GM18868 (cell line): Measurements from ENCODE around the gene DACT2.
"Not testable (repeated sequence)": the region's sequence is repeated elsewhere in the genome, so short reads cannot be mapped to it uniquely, and the experiment has no call there.

ENCODE experiments used
- ATAC-seq: cut with Tn5 transposase; IDR thresholded peaks from one replicate; pipeline ENCODE4 v1.9.1; 2021; ENCODE audit warnings: mild to moderate bottlenecking, moderate library complexity; ENCODE audit not compliant: unreplicated experiment

Gene DACT2

GRCh38 chr6:168304752-168305015 lies 14.9 kb downstream of the DACT2 start:
- ATAC-seq: no peak

- no peak for ATAC-seq
Observed at GRCh38 chr6:168303982-168304751, 15.4 kb downstream of the DACT2 start.

- no peak for ATAC-seq
Observed at GRCh38 chr6:168302534-168302933, 17.0 kb downstream of the DACT2 start.

- ATAC-seq: no peak
Observed at GRCh38 chr6:168301648-168302398, 17.8 kb downstream of the DACT2 start.

- no peak for ATAC-seq
Observed at GRCh38 chr6:168300975-168301647, 18.5 kb downstream of the DACT2 start.

- no peak for ATAC-seq
Observed at GRCh38 chr6:168299541-168300511, 19.8 kb downstream of the DACT2 start.

- no peak for ATAC-seq
Observed at GRCh38 chr6:168297643-168298042, 21.9 kb downstream of the DACT2 start.

- ATAC-seq: no peak
Observed at GRCh38 chr6:168294901-168295300, 24.7 kb downstream of the DACT2 start.

GRCh38 chr6:168293636-168294530 lies 25.7 kb downstream of the DACT2 start:
- ATAC-seq: no peak

- ATAC-seq: no peak
Observed at GRCh38 chr6:168292826-168293225, 26.8 kb downstream of the DACT2 start.

- no peak for ATAC-seq
Observed at GRCh38 chr6:168291450-168291849, 28.1 kb downstream of the DACT2 start.

- ATAC-seq: no peak
Observed at GRCh38 chr6:168290095-168290494, 29.5 kb downstream of the DACT2 start.

- ATAC-seq: no peak
Observed at GRCh38 chr6:168289571-168289962, 30.0 kb downstream of the DACT2 start.

GRCh38 chr6:168288781-168289570 lies 30.6 kb downstream of the DACT2 start:
- ATAC-seq: no peak

- ATAC-seq: not testable (repeated sequence)
Observed at GRCh38 chr6:168287460-168287859, 32.1 kb downstream of the DACT2 start.

GRCh38 chr6:168286771-168287446 lies 32.7 kb downstream of the DACT2 start:
- ATAC-seq: not testable (repeated sequence)

GRCh38 chr6:168286116-168286515 lies 33.5 kb downstream of the DACT2 start:
- no peak for ATAC-seq

- ATAC-seq: no peak
Observed at GRCh38 chr6:168285456-168285855, 34.1 kb downstream of the DACT2 start.
